Measurements from ENCODE around the gene CSE1L.
"Not testable (repeated sequence)": the region's sequence is repeated elsewhere in the genome, so short reads cannot be mapped to it uniquely, and the experiment has no call there.

The CSE1L gene

GRCh38 chr20:49134797-49135196, 88.7 kb downstream of the CSE1L start:
- DNase-seq = not testable (repeated sequence)

GRCh38 chr20:49136817-49137571, 90.9 kb downstream of the CSE1L start:
- no peak for DNase-seq

GRCh38 chr20:49138431-49138830, 92.3 kb downstream of the CSE1L start:
- DNase-seq = no peak

- no peak for DNase-seq
Measured at GRCh38 chr20:49140411-49140810, 94.3 kb downstream of the CSE1L start.

- DNase-seq = no peak
Measured at GRCh38 chr20:49140834-49141233, 94.7 kb downstream of the CSE1L start.
